ENCODE data around the gene SIRPG.
"Not testable (repeated sequence)": the region's sequence is repeated elsewhere in the genome, so short reads cannot be mapped to it uniquely, and the experiment has no call there.

Gene SIRPG

GRCh38 chr20:1671891-1672669 is 14.5 kb upstream of the SIRPG start:
- DNase-seq: no peak

GRCh38 chr20:1669304-1669703 is 11.7 kb upstream of the SIRPG start:
- no peak for DNase-seq

DNA sequence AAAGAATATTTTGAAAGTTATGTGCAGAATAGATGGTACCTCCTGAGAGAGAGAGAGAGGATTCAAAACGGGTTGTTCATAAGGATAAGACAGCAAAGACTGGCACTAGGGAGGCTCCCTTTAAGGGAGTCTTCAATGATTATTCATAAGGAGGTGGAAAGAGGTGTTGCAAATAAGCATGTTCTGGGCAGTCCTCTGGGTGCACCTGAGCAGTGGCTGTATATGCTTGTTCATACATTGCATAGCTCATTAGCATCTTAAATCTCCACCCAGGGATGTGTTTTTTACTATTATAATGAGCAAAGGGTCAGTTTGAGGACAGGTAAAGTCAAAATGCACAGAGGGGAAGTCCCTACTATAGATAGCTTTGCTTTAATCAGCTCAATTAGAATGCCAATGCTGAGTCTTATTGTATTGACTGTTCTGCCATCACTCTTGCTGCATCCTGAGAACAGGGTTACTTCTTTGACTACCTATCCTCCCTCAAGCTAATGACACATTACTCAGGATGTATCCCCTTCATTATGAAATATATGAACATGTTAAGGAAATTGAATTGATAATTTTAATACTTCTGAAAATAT is 10.0 kb upstream of the SIRPG start:
- no peak for DNase-seq

GRCh38 chr20:1666802-1667201 is 9.2 kb upstream of the SIRPG start:
- DNase-seq: no peak

- no peak for DNase-seq
Observed at GRCh38 chr20:1665345-1665744, 7.8 kb upstream of the SIRPG start.

DNA sequence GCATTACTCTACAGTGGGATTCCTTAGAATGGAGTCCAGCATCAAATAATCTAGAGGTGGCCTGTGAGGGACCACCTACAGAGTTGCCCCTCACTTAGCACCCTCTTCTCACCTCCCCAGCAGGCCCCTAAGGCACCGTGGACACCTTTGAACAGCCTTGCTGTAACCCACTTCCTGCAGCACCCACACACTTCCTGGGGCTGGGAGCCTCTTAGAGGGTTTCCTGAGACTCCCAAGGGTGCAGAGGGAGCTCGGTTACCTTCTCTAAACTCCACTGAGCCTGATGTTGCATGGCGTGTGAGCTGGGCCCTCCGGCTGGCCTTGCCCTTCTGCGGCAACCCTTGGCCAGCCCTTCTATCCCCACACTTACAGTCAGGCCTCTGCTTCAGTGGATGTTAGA is 7.3 kb upstream of the SIRPG start:
- no peak for DNase-seq

DNA sequence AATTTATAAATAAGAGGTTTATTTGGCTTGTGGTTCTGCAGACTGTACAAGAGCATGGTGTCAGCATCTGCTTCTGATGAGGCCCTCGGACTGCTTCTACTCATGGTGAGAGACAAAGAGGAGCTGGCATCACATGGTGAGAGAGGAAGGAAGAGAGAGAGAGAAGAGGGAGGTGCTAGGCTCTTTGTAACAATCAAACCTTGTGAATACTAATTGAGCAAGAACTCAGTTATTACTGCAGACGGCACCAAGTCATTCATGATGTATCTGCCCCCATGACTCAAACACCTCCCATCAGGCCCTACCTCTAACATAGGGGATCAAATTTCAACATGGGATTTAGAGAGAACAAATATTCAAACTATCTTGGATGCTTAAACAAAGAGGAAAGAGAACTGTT is 6.3 kb upstream of the SIRPG start:
- DNase-seq: no peak

- no peak for DNase-seq
Observed at GRCh38 chr20:1661542-1662299, 4.1 kb upstream of the SIRPG start.

DNA sequence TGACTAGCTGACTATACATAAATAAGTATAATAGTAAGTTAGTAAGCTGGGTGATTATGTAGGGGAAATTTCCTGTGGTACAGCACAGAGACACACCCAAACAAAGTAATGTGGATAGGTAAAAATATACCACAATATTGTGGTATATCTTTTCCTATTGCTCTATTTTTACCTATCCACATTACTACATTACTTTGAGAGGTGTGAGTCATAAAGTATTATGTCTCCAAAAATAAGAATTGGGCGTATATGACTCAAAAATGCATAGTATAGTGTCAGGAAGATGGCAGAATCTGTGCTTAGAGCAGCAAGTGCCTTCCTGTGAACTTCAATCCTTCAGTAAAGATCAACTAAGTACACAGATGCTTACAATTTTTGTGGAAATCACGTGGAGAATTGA is 2.7 kb upstream of the SIRPG start:
- DNase-seq: no peak

DNA sequence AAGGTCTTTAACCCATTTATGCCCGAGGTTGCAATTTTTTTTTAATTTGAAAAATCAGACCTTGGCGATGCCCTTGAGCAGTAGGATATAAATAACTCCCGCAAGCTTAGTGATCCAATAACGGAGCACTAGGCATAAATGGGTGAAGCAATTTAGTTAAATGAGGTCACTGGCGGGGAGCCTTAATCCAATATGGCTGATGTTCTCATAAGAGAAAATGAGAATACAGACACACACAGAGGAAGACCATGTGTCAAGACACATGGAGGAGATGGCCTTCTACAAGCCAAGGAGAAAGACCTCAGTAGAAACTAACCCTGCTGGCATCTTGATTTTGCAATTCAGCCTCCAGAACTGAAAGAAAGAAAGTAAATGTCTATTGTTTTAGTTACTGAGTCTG is 735 bp downstream of the SIRPG start:
- no peak for DNase-seq

DNA sequence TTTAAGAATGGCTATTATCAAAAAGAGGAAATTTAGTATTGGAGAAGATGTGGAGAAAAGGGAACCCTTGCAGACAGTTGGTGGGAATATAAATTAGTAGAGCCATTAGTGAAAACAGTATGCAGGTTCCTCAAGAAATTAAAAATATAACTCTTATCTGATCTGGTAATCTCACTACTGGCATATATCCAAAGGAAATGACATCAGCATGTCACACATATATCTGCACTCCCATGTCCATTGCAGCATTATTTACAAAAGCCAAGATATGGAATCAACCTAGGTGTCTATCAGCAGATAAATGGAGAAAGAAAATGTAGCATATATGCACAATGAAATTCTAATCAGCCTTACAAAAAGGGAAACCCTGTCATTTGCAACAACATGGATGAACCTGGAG is 2.6 kb downstream of the SIRPG start:
- DNase-seq: no peak

- DNase-seq: no peak
Observed at GRCh38 chr20:1652960-1653359, 4.6 kb downstream of the SIRPG start.

DNA sequence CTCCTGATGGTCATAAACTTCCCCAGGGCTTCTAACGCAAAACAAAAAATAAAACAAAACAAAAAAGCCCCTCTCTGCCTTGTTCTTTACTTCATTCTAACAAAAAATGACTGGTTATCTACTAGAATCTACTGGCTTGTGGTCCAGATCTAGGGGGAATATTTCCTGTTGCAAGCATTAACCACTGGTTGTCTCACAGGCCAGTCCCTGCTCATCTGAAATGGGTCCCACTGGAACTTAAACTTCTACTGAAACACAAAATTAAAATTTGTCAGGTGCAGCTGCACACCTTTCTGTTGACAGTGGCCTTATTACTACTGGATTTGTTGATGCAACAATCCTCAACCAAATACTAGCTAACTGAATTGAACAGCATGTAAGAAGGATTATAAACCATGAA is 5.5 kb downstream of the SIRPG start:
- DNase-seq: no peak

DNA sequence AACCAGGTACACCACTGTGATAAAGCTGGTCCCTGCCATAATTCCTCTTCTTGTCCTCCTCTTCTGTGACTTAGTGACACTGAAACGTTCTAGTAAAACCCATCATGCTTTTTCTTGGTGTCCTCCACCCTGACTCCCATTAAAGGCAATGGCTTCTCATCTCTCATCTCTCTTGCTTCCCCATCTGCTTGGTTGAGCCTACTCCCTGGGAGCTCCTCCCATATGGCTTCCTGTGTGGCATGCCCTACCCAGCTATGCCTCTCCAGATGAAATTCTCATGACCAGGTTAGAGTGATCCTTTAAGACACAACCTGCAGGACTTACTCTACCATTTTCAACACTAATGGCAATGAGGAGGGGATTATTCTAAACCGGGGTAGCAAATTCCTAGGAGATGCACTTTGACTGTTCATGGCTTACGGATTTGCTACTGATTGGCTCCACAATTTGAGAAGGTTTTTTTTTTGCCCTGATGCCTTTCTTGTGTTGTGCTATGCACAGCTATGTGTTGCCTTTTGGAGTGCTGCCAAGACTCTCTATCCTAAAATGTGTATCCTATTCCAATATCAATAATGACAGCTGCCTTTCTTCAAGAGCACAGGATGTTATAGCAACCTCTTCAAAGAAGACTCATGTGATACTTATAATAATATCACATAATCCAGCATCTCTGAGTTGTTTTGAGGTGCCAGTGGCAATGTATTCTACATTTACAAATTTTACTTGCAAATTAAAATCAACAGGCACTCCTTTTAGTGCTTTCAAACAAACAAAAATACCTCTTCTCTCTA is 6.1 kb downstream of the SIRPG start:
- DNase-seq: no peak

GRCh38 chr20:1648101-1648500 is 9.5 kb downstream of the SIRPG start:
- no peak for DNase-seq

GRCh38 chr20:1646975-1647431 is 10.6 kb downstream of the SIRPG start:
- no peak for DNase-seq

GRCh38 chr20:1644101-1644962 is 13.2 kb downstream of the SIRPG start:
- no peak for DNase-seq

- not testable (repeated sequence) for DNase-seq
Observed at GRCh38 chr20:1638643-1639042, 18.9 kb downstream of the SIRPG start.

DNA sequence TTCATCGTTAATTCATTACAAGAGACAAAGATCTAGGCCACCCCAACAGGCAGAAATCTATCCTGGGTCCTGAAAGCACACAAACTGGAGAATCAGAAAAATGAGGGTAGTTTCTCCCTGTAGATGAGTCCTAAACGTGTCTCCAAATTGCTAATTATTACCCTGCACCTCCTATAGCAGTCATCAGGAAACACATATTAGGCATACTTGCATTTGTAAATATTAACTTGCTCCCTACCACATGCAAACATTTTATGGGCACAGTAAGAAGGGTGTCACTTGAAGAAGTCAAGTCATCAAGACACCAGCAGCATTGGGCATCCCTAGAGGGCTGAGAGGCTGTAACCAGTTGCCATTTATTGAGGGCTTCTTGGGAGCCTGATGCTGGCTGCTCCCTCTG is 19.8 kb downstream of the SIRPG start:
- peak; percentile 42 for DNase-seq

DNA sequence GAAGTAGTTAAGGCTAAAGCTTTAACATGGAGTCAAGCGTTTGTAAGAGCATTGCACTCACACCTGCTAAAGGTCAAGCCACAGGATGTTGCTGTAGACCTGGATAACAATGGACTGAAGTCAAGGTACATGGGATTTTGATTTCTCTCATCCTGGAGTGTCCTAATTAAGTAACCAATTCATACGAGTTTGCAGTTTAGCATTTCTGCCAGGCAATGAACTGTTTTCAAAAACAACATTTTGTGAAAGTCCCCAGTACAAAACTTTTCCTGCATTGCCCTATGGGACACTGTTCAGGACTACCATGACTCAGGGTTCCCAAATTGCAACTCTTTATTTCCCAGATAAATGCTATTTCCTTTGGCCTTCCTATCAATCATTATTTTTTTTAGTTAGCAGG is 20.4 kb downstream of the SIRPG start:
- DNase-seq: peak; percentile 33

DNA sequence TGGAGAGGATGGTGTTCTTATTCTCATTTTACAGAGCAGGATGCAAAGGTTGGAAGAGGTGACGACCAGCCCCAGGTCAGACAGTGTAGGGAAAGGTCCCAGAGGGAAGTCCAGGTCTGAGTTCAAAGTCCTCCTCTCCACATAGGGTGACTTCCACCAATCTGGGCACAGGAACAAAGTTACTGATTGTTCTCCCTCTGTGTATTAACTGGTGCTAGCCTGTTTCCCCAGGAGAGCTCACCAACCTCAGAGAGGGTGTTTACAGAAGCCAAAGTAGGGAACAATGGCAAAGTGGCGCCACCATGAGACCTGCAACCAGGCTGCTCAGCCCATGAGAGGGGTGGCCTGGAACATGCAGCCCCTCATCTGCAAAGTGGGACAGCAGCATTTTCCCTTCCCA is 21.0 kb downstream of the SIRPG start:
- no peak for DNase-seq

DNA sequence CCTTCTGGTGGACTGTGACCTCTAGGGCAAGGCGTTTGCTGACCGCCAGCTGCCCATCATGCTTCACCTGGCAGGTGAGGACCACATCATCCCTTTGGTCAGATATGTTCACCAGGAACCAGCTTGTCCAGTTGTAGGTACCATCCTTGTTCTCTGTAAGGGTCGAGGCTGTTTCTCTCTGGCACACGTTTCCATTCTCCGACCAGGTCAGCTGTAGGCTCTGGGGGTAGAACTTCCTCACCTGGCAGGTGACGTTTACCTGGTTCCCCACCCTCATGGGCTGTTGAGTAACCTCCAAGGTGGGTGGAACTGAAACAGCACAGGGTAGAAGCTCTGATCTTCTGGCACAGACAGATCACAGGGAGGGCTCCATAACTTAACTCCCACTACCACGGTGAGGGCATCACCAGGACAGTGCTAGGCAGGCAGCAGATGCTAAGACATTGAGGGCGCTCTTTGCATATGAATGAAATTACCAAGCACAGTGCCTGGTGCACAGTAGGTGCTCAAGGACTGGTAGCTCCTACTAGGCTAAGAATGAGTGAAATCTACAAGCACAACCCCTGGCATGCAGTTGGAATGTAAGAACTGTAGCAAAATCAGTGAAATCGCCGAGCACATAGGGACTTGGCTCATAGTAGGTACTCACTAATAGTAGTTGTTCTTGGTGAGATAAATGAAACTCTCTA is 22.1 kb downstream of the SIRPG start:
- no peak for DNase-seq

All from kidney glomerular epithelial cell (primary cell).